Gastrocnemius medialis (tissue), 4 donors: ENCODE data around the gene RANBP17.

Experiments
- CTCF ChIP-seq, 5 experiments: fragments of 450-650 bp in 3 of 5; fragments of 200-600 bp in 2 of 5; sonication (generic) in 2 of 5; IDR thresholded peaks in 4 of 5; conservative IDR thresholded peaks in 1 of 5; 1 replicate in 4 of 5; 2 replicates in 1 of 5; pipeline ENCODE4 v1.5.1; 2016 to 2019; ENCODE audit warnings: antibody characterized with exemption in 5 of 5, mild to moderate bottlenecking in 3 of 5, moderate library complexity in 3 of 5
- POLR2A ChIP-seq, 2 donors: fragments of 450-650 bp; IDR thresholded peaks; one replicate each; pipeline ENCODE4 v1.6.1; 2017; ENCODE audit warnings: antibody characterized with exemption in 2 of 2, mild to moderate bottlenecking in 2 of 2, moderate library complexity in 2 of 2

DNA sequence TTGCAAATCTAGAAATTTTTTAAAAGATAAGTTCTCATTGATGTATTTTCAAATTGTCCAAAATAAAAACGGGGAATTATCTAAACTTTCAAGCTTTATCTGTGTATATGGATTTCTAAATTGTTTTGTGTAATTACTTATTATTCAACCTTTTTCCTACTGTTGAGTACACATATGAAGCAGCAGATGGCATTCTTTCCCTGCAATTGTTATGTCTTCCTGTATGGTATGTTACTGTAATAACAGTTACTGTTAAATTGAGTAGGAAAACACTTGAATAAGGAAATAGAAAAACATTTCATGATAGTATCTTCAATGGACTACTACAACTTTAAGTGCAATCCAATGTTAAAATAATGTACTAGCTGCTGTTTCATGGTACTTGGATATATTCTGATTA is 124.8 kb downstream of the RANBP17 start:
- TF ChIP-seq POLR2A (IDR thresholded peaks at IDR 0.05) (no peak), CTCF (IDR thresholded peaks at IDR 0.05 in 4 of 5, conservative IDR thresholded peaks at IDR 0.05 in 1 of 5) (no peak)
